GM10248 (cell line): ENCODE measurements around the gene C19orf18.

Experiments
- CTCF ChIA-PET: fragments of 300-600 bp; sonication (Branson Sonifier 250); formaldehyde crosslinking; extraction: SDS; loops from one replicate; lab custom pipeline; 2021; ENCODE audit warnings: antibody characterized with exemption; lab: Yijun Ruan, JAX
- POLR2A ChIA-PET: fragments of 350-650 bp; sonication (Branson Sonifier 250); formaldehyde crosslinking; extraction: SDS; loops from one replicate; lab custom pipeline; 2020; ENCODE audit warnings: antibody characterized with exemption; lab: Yijun Ruan, JAX
- DNase-seq: peaks from one replicate; pipeline ENCODE4 v3.0.0; 2012; ENCODE audit errors: extremely low spot score
- CTCF ChIP-seq: IDR thresholded peaks from 2 replicates; pipeline ENCODE4 v1.5.1; 2012; ENCODE audit warnings: mild to moderate bottlenecking, low read depth; ENCODE audit errors: extremely low read depth, missing control alignments, control extremely low read depth

C19orf18 gene

GRCh38 chr19:57954996-57955395 lies 19.3 kb downstream of the C19orf18 start:
- POLR2A ChIA-PET, result no interaction called here
- CTCF ChIA-PET, result no interaction called here
- TF ChIP-seq CTCF, result no peak
- DNase-seq, result no peak

DNA sequence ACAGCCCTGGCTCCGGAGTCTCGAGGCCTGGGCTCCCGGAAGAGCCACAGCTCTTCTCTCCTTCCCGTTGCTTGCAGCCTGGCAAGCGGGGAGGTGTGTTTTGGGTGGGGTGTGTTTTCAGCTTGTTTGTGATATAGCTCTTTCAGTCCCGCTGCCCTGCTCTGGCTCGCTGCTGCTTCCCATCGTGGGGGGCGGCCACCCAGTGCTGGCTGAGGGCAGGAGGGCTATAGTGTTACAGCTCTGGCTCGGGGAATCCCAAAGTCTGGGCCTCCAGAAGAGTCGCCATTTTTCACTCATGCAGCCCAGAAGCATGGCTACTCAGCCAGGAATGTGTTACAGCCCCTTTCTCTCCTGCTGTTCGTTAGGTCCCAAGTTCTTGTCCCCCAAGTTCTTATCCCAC lies 24.6 kb downstream of the C19orf18 start:
- POLR2A ChIA-PET, result interaction anchor here (0.6 kb wide), 1 partner anchor 138 kb away, joined by 4 read pairs; no protein-coding TSS in a partner anchor
- no peak for TF ChIP-seq CTCF
- CTCF ChIA-PET, result no interaction called here
- no peak for DNase-seq

DNA sequence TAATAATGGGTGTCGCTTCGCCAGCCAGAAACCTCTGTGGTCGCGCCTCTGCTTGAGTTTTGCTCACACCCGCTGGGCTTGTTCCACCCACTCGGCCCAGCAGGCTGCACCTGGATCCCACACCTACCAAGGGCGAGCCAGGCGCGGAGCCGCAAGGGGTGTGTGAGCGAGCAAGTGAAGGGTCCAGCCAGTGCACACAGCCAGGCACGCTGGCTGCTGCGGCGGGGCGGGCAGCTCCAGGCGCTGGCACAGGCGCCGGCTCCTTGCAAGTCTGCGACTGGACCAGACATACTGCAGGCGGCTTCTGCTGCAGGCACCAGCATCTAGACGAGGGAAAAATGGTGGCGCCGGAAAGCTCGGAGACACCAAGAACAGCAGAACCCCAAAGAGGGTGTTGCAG lies 25.0 kb downstream of the C19orf18 start:
- POLR2A ChIA-PET, result no interaction called here
- no peak for DNase-seq
- TF ChIP-seq CTCF, result no peak

DNA sequence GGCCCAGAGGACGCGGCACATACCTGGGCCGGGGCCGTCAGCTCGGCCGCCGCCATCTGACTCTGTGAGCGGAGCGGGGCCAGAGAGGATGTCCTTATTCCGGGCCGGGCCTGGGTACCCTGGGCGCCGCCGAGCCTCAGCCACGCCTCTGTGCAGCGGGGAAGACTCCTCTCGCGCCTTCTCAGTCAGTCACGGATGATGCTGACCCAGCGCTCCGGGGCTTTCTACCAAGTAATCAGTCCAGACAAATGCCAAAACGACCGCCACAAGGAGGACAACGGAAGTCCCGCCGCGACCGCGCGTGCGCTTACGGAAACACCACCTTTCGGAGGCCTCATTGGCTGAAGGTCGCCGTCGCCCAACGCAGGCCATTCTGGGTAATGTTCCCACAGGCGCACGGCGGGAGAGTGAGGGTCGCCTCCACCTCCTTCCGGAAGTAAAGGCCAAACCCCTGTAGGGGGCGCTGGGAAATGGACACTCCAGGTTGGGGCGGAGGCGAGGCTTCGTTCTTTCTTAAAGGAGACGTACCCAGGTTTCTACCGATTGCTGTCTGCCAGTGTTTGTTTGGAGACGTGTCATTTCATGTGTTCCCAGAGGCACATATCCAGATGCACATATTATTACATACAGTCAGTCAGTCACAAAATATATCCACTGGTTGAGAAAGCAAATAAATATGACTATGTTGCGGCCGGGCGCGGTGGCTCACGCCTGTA lies 26.8 kb downstream of the C19orf18 start, which contains the start of gene ZNF256:
ZNF256 (minus strand) TSS at position 288 of the 716 bp plus-strand sequence; CDS start at position 56, 232 bp downstream.
- CTCF ChIA-PET, result interaction anchor here (1.1 kb wide), 1 partner anchor 24 kb away, joined by 3 read pairs; no protein-coding TSS in a partner anchor
- POLR2A ChIA-PET, result no interaction called here
- peak; percentile 58 for TF ChIP-seq CTCF
- peak; percentile 93 for DNase-seq

More for the DNA sequence above, 25.0 kb downstream of the C19orf18 start:
- CTCF ChIA-PET, result no interaction called here

DNA sequence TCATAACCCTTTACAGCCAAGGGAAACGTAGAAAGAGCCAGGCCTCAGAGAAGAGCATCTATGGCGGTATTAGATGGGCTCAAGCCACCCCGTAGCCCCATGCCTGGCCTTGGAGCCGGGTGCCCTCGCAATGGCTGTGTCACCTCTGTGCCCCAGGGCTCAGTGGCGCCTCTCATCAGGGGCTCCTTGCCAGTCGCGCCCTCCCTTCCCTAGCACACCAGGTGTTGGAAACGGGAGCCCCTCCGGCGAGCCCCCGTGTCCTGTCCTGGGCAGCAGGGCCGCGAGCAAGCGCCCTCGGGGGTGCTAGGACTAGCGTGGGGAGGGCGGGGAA lies 27.3 kb downstream of the C19orf18 start:
- CTCF ChIA-PET, result no interaction called here
- no peak for DNase-seq
- TF ChIP-seq CTCF, result no peak
- POLR2A ChIA-PET, result no interaction called here

- ChIA-PET POLR2A (no interaction called here), CTCF (interaction anchor here (1.3 kb wide), 1 partner anchor 20 kb away, joined by 3 read pairs; no protein-coding TSS in a partner anchor)
- DNase-seq, result no peak
- no peak for TF ChIP-seq CTCF
Measured at GRCh38 chr19:57946316-57946715, 28.0 kb downstream of the C19orf18 start.
